HCT116 (cell line): ENCODE results near the gene SLC5A10. TPM values are rescaled to one million over a fixed set of nuclear protein-coding genes. Genes with fewer than 3 reads are reported as not detected.

Experiments
- total RNA-seq: library from RNA; stranded (reverse); gene quantifications from one replicate; pipeline ENCODE4 v1.2.1, GENCODE V29; 2021; ENCODE audit not compliant: unreplicated experiment

Gene SLC5A10
- total RNA-seq, 1 experiment from 2014 or later, result not detected

Other genes starting within 250 kb of the SLC5A10 start
- gene FBXW10, start 208.1 kb upstream of the SLC5A10 start, total RNA-seq, result not detected
- gene TVP23B, start 171.0 kb upstream of the SLC5A10 start, total RNA-seq, result 47.8 TPM
- gene PRPSAP2, start 94.0 kb upstream of the SLC5A10 start, total RNA-seq, result 37.8 TPM
- gene FAM83G, start 52.6 kb downstream of the SLC5A10 start, total RNA-seq, result 33.9 TPM
- 0.27 TPM for gene GRAP, start 94.8 kb downstream of the SLC5A10 start, total RNA-seq
- 0.44 TPM for gene GRAPL, start 175.4 kb downstream of the SLC5A10 start, total RNA-seq